ENCODE measurements around the gene SIPA1L3.

SIPA1L3 gene

DNA sequence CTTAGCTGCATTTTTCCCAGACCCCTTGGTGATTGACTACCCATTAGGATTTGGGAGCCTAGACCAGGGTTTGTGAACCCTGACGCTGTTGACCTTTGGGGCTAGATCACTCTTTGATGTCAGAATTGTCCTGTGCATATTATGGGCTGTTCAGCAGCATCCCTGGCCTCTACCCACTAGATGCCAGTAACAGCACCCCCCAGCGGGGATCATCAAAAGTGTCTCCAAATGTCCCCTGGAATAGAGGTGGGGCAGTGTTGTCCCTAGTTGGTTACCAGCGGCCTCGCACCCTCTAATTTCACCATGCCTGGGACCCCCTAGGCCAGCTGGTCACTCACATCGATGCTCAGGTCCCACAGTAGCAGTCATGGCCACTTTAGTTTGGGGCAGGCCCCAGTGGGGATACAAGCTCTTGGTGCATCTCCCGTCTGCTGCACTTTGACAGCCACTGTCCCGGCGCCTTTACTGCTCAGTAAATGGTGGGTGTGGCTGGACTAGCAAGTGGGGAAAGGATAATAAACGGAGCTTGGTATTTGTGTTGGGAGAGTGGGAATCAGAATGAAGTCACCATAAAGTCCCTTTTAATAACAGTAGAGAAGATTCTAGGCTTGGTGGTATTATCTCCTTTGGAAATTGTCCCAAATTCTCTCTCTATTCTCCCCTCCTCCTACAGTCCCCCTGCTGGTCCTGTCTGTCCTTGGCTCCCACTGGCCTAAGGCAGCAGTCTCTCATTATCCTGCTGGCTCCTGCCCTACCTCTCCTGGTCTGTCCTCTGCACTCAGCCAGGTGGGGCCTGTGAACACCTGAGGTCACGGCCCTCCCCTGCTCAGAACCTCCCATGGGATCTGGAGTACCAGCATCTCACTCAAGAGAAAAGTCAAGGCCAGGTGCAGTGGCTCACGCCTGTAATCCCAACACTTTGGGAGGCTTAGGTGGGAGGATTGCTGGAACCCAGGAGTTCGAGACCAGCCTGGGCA is 80.6 kb downstream of the SIPA1L3 start:
- Histone ChIP-seq H3K4me1 (ENCODE audit: control insufficient read depth in 2 of 2, insufficient read depth in 1 of 2, low read depth in 1 of 2, low read length in 2 of 2) (peaks cover 10 to 21% of the 10 kb centered on the region in 2 donors), H3K18ac (ENCODE audit: low read length) (peak overlapping the region; percentile 68), H3K23ac (ENCODE audit: low read depth, low read length, poor library complexity) (no peak overlapping the region), H3K4me3 (ENCODE audit: low read length in 2 of 2) (no peak overlapping the region), H3K36me3 (replicated peaks in 1 of 2; ENCODE audit: control insufficient read depth in 2 of 2, insufficient read depth in 2 of 2, low read length in 2 of 2) (no peaks in the 10 kb centered on the region), H3K27ac (replicated peaks; ENCODE audit: low read length) (no peak overlapping the region), H3K27me3 (ENCODE audit: control insufficient read depth in 3 of 3, insufficient read depth in 3 of 3, low read depth in 1 of 3, low read length in 3 of 3) (no peaks in the 10 kb centered on the region), H4K8ac (ENCODE audit: low read depth, low read length) (no peak overlapping the region), H4K91ac (ENCODE audit: low read depth, low read length, poor library complexity) (no peak overlapping the region), H2BK12ac (ENCODE audit: low read length) (no peak overlapping the region), H3K4me2 (ENCODE audit: insufficient read depth, low read length, poor library complexity, severe bottlenecking) (no peak overlapping the region), H3K9ac (ENCODE audit: low read depth, low read length, poor library complexity) (no peak overlapping the region), H3K4ac (ENCODE audit: low read length) (no peak overlapping the region), H3K79me1 (ENCODE audit: low read depth, low read length) (peaks cover 4% of the 10 kb centered on the region), H3K9me3 (replicated peaks in 1 of 2; ENCODE audit: control insufficient read depth in 2 of 2, insufficient read depth in 1 of 2, low read depth in 1 of 2, low read length in 2 of 2) (no peaks in the 10 kb centered on the region), H2AK5ac (ENCODE audit: low read depth, low read length) (peak overlapping the region; percentile 20), H2AFZ (ENCODE audit: low read length) (no peak overlapping the region), H2BK120ac (ENCODE audit: low read depth, low read length) (no peak overlapping the region), H2BK5ac (ENCODE audit: low read length) (no peak overlapping the region), H2BK15ac (ENCODE audit: low read length) (peak overlapping the region; percentile 7), H3K14ac (ENCODE audit: low read length) (no peak overlapping the region)
- DNase-seq (ENCODE audit: low spot score): no peak
- no CpG with 5 or more reads among the region's 12 CpGs for WGBS, 2 donors (ENCODE audit: extremely low coverage in 2 of 2, insufficient read length in 2 of 2, insufficient replicate concordance in 1 of 2)

- Histone ChIP-seq H2AK5ac (ENCODE audit: low read depth, low read length) (no peak overlapping the region), H3K9me3 (replicated peaks in 1 of 2; ENCODE audit: control insufficient read depth in 2 of 2, insufficient read depth in 1 of 2, low read depth in 1 of 2, low read length in 2 of 2) (no peaks in the 10 kb centered on the region), H3K4me1 (ENCODE audit: control insufficient read depth in 2 of 2, insufficient read depth in 1 of 2, low read depth in 1 of 2, low read length in 2 of 2) (peaks cover 10 to 21% of the 10 kb centered on the region in 2 donors), H3K27ac (replicated peaks; ENCODE audit: low read length) (peak overlapping the region; percentile 52), H2BK15ac (ENCODE audit: low read length) (peak overlapping the region; percentile 14), H4K8ac (ENCODE audit: low read depth, low read length) (no peak overlapping the region), H4K91ac (ENCODE audit: low read depth, low read length, poor library complexity) (no peak overlapping the region), H2BK5ac (ENCODE audit: low read length) (no peak overlapping the region), H3K79me1 (ENCODE audit: low read depth, low read length) (peaks cover 4% of the 10 kb centered on the region), H2BK12ac (ENCODE audit: low read length) (no peak overlapping the region), H3K9ac (ENCODE audit: low read depth, low read length, poor library complexity) (no peak overlapping the region), H3K23ac (ENCODE audit: low read depth, low read length, poor library complexity) (no peak overlapping the region), H2BK120ac (ENCODE audit: low read depth, low read length) (no peak overlapping the region), H3K4me3 (ENCODE audit: low read length in 2 of 2) (no peak overlapping the region), H3K36me3 (replicated peaks in 1 of 2; ENCODE audit: control insufficient read depth in 2 of 2, insufficient read depth in 2 of 2, low read length in 2 of 2) (no peaks in the 10 kb centered on the region), H3K27me3 (ENCODE audit: control insufficient read depth in 3 of 3, insufficient read depth in 3 of 3, low read depth in 1 of 3, low read length in 3 of 3) (no peaks in the 10 kb centered on the region), H2AFZ (ENCODE audit: low read length) (peak overlapping the region; percentile 42), H3K4ac (ENCODE audit: low read length) (no peak overlapping the region), H3K14ac (ENCODE audit: low read length) (no peak overlapping the region), H3K18ac (ENCODE audit: low read length) (peak overlapping the region; percentile 60), H3K4me2 (ENCODE audit: insufficient read depth, low read length, poor library complexity, severe bottlenecking) (no peak overlapping the region)
- WGBS, 2 donors (ENCODE audit: extremely low coverage in 2 of 2, insufficient read length in 2 of 2, insufficient replicate concordance in 1 of 2): no CpG with 5 or more reads among the region's 13 CpGs
- no peak for DNase-seq (ENCODE audit: low spot score)
Observed at GRCh38 chr19:37988758-37989635, 82.0 kb downstream of the SIPA1L3 start.

DNA sequence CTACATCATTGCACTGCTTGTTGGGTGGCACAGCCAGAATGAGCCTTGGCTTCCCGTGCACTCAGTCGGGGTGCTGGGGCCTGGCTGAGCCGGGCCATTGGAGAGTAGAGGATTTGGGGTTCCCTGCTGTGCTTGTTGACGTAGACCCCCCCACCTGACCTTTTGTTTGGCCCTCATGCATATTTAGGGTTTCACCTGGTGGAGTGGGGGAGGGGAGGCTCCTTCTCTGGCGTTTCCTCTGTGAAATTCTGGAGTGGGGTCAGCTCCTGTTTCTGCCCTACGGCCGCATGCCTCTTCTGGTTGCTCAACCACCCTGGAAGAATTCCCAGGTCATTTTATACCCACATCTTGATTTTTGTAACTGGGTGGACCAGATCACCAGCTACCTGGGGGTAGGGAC is 82.8 kb downstream of the SIPA1L3 start:
- H2BK15ac ChIP-seq (ENCODE audit: low read length): peak overlapping the region; percentile 8
- H3K9ac ChIP-seq (ENCODE audit: low read depth, low read length, poor library complexity): no peak overlapping the region
- H3K27me3 ChIP-seq (ENCODE audit: control insufficient read depth in 3 of 3, insufficient read depth in 3 of 3, low read depth in 1 of 3, low read length in 3 of 3): no peaks in the 10 kb centered on the region
- no peak overlapping the region for H3K4me3 ChIP-seq (ENCODE audit: low read length in 2 of 2)
- H3K9me3 ChIP-seq (replicated peaks in 1 of 2; ENCODE audit: control insufficient read depth in 2 of 2, insufficient read depth in 1 of 2, low read depth in 1 of 2, low read length in 2 of 2): no peaks in the 10 kb centered on the region
- H3K36me3 ChIP-seq (replicated peaks in 1 of 2; ENCODE audit: control insufficient read depth in 2 of 2, insufficient read depth in 2 of 2, low read length in 2 of 2): no peaks in the 10 kb centered on the region
- H3K4me2 ChIP-seq (ENCODE audit: insufficient read depth, low read length, poor library complexity, severe bottlenecking): no peak overlapping the region
- no peak overlapping the region for H2AFZ ChIP-seq (ENCODE audit: low read length)
- no peak overlapping the region for H3K14ac ChIP-seq (ENCODE audit: low read length)
- H3K27ac ChIP-seq (replicated peaks; ENCODE audit: low read length): no peak overlapping the region
- peaks cover 4% of the 10 kb centered on the region for H3K79me1 ChIP-seq (ENCODE audit: low read depth, low read length)
- H3K4ac ChIP-seq (ENCODE audit: low read length): no peak overlapping the region
- no peak overlapping the region for H2BK12ac ChIP-seq (ENCODE audit: low read length)
- H2BK120ac ChIP-seq (ENCODE audit: low read depth, low read length): no peak overlapping the region
- H4K91ac ChIP-seq (ENCODE audit: low read depth, low read length, poor library complexity): no peak overlapping the region
- no CpG with 5 or more reads among the region's 7 CpGs for WGBS, 2 donors (ENCODE audit: extremely low coverage in 2 of 2, insufficient read length in 2 of 2, insufficient replicate concordance in 1 of 2)
- no peak overlapping the region for H4K8ac ChIP-seq (ENCODE audit: low read depth, low read length)
- DNase-seq (ENCODE audit: low spot score): no peak
- H3K23ac ChIP-seq (ENCODE audit: low read depth, low read length, poor library complexity): no peak overlapping the region
- H3K4me1 ChIP-seq (ENCODE audit: control insufficient read depth in 2 of 2, insufficient read depth in 1 of 2, low read depth in 1 of 2, low read length in 2 of 2): peaks cover 10 to 21% of the 10 kb centered on the region in 2 donors
- H2AK5ac ChIP-seq (ENCODE audit: low read depth, low read length): peak overlapping the region; percentile 2
- no peak overlapping the region for H2BK5ac ChIP-seq (ENCODE audit: low read length)
- H3K18ac ChIP-seq (ENCODE audit: low read length): peak overlapping the region; percentile 15

- no peaks in the 10 kb centered on the region for H3K36me3 ChIP-seq (replicated peaks in 1 of 2; ENCODE audit: control insufficient read depth in 2 of 2, insufficient read depth in 2 of 2, low read length in 2 of 2)
- H3K27ac ChIP-seq (replicated peaks; ENCODE audit: low read length): no peak overlapping the region
- WGBS, 2 donors (ENCODE audit: extremely low coverage in 2 of 2, insufficient read length in 2 of 2, insufficient replicate concordance in 1 of 2): no CpG with 5 or more reads among the region's 10 CpGs
- H2BK5ac ChIP-seq (ENCODE audit: low read length): no peak overlapping the region
- no peak overlapping the region for H3K4me3 ChIP-seq (ENCODE audit: low read length in 2 of 2)
- no peak overlapping the region for H3K23ac ChIP-seq (ENCODE audit: low read depth, low read length, poor library complexity)
- peaks cover 10 to 21% of the 10 kb centered on the region in 2 donors for H3K4me1 ChIP-seq (ENCODE audit: control insufficient read depth in 2 of 2, insufficient read depth in 1 of 2, low read depth in 1 of 2, low read length in 2 of 2)
- H2BK12ac ChIP-seq (ENCODE audit: low read length): no peak overlapping the region
- H2AFZ ChIP-seq (ENCODE audit: low read length): no peak overlapping the region
- no peaks in the 10 kb centered on the region for H3K27me3 ChIP-seq (ENCODE audit: control insufficient read depth in 3 of 3, insufficient read depth in 3 of 3, low read depth in 1 of 3, low read length in 3 of 3)
- H3K18ac ChIP-seq (ENCODE audit: low read length): peak overlapping the region; percentile 34
- H3K4me2 ChIP-seq (ENCODE audit: insufficient read depth, low read length, poor library complexity, severe bottlenecking): no peak overlapping the region
- H2BK15ac ChIP-seq (ENCODE audit: low read length): no peak overlapping the region
- H4K8ac ChIP-seq (ENCODE audit: low read depth, low read length): no peak overlapping the region
- H4K91ac ChIP-seq (ENCODE audit: low read depth, low read length, poor library complexity): no peak overlapping the region
- H3K14ac ChIP-seq (ENCODE audit: low read length): no peak overlapping the region
- no peak overlapping the region for H2BK120ac ChIP-seq (ENCODE audit: low read depth, low read length)
- DNase-seq (ENCODE audit: low spot score): no peak
- H3K9me3 ChIP-seq (replicated peaks in 1 of 2; ENCODE audit: control insufficient read depth in 2 of 2, insufficient read depth in 1 of 2, low read depth in 1 of 2, low read length in 2 of 2): no peaks in the 10 kb centered on the region
- peaks cover 4% of the 10 kb centered on the region for H3K79me1 ChIP-seq (ENCODE audit: low read depth, low read length)
- H3K4ac ChIP-seq (ENCODE audit: low read length): no peak overlapping the region
- H3K9ac ChIP-seq (ENCODE audit: low read depth, low read length, poor library complexity): no peak overlapping the region
- peak overlapping the region; percentile 2 for H2AK5ac ChIP-seq (ENCODE audit: low read depth, low read length)
Observed at GRCh38 chr19:37990362-37990761, 83.4 kb downstream of the SIPA1L3 start.

Data from neuronal stem cell (in vitro differentiated cells).